ENCODE results near the gene MAGI2. TPM values are rescaled to one million over a fixed set of nuclear protein-coding genes. Genes with fewer than 3 reads are reported as not detected.

Gene MAGI2
- total RNA-seq, 1 donor from 2014 or later: 5.4 TPM

- no peaks in the 10 kb centered on the region for H3K9me3 ChIP-seq (ENCODE audit: insufficient read depth, low read depth, low read length)
- no peaks in the 10 kb centered on the region for H3K36me3 Mint-ChIP-seq (ENCODE audit: low read depth, unreplicated experiment)
- no peaks in the 10 kb centered on the region for H3K79me2 ChIP-seq (ENCODE audit: insufficient read depth, low read length)
These were observed 716.9 kb downstream of the MAGI2 start for GRCh38 chr7:78736548-78736947.

GRCh38 chr7:78734626-78735025, 718.8 kb downstream of the MAGI2 start:
- no peak overlapping the region for H3K4me3 Mint-ChIP-seq (ENCODE audit: unreplicated experiment)
- H3K4me1 Mint-ChIP-seq (ENCODE audit: low read depth, unreplicated experiment): peaks cover 5% of the 10 kb centered on the region

More at GRCh38 chr7:78736548-78736947, 716.9 kb downstream of the MAGI2 start:
- peaks cover 5% of the 10 kb centered on the region for H3K4me1 Mint-ChIP-seq (ENCODE audit: low read depth, unreplicated experiment)
- no peak overlapping the region for H3K4me2 ChIP-seq (ENCODE audit: low read length)
- no peaks in the 10 kb centered on the region for H3K27me3 Mint-ChIP-seq (ENCODE audit: low read depth, unreplicated experiment)
- no peaks in the 10 kb centered on the region for H3K27me3 ChIP-seq (ENCODE audit: insufficient read depth, low read length)
- no peak for TF ChIP-seq EZH2 (IDR thresholded peaks at IDR 0.05; ENCODE audit: insufficient read depth, low read length)
- no peak for TF ChIP-seq CTCF (IDR thresholded peaks at IDR 0.05; ENCODE audit: insufficient read depth, low read depth, low read length)
- no peaks in the 10 kb centered on the region for H3K36me3 ChIP-seq (ENCODE audit: insufficient read depth, low read length)
- H2AFZ ChIP-seq (ENCODE audit: low read depth, low read length): no peak overlapping the region
- H3K4me3 ChIP-seq (ENCODE audit: insufficient read depth, low read depth, low read length): no peak overlapping the region
- no peak overlapping the region for H3K27ac ChIP-seq (ENCODE audit: low read depth, low read length)
- DNase-seq (ENCODE audit: low read depth) (no peak), FAIRE-seq (no peak)
- no peak overlapping the region for H3K9ac ChIP-seq (ENCODE audit: low read length)
- no peaks in the 10 kb centered on the region for H3K9me3 Mint-ChIP-seq (ENCODE audit: unreplicated experiment)
- H3K27ac Mint-ChIP-seq (ENCODE audit: unreplicated experiment): no peak overlapping the region
- no peak overlapping the region for H3K4me3 Mint-ChIP-seq (ENCODE audit: unreplicated experiment)
- H4K20me1 ChIP-seq (ENCODE audit: insufficient read depth, low read length): no peaks in the 10 kb centered on the region
- no peaks in the 10 kb centered on the region for H3K4me1 ChIP-seq (ENCODE audit: insufficient read depth, low read length)

More at GRCh38 chr7:78734626-78735025, 718.8 kb downstream of the MAGI2 start:
- H3K9me3 Mint-ChIP-seq (ENCODE audit: unreplicated experiment): no peaks in the 10 kb centered on the region
- DNase-seq (ENCODE audit: low read depth) (no peak), FAIRE-seq (no peak)
- no peaks in the 10 kb centered on the region for H3K36me3 Mint-ChIP-seq (ENCODE audit: low read depth, unreplicated experiment)
- no peak overlapping the region for H3K9ac ChIP-seq (ENCODE audit: low read length)
- H3K27ac ChIP-seq (ENCODE audit: low read depth, low read length): no peak overlapping the region
- no peaks in the 10 kb centered on the region for H3K79me2 ChIP-seq (ENCODE audit: insufficient read depth, low read length)
- no peaks in the 10 kb centered on the region for H3K36me3 ChIP-seq (ENCODE audit: insufficient read depth, low read length)
- H3K27ac Mint-ChIP-seq (ENCODE audit: unreplicated experiment): no peak overlapping the region
- H3K4me1 ChIP-seq (ENCODE audit: insufficient read depth, low read length): no peaks in the 10 kb centered on the region
- H4K20me1 ChIP-seq (ENCODE audit: insufficient read depth, low read length): no peaks in the 10 kb centered on the region
- H3K27me3 Mint-ChIP-seq (ENCODE audit: low read depth, unreplicated experiment): no peaks in the 10 kb centered on the region
- H3K27me3 ChIP-seq (ENCODE audit: insufficient read depth, low read length): no peaks in the 10 kb centered on the region
- no peak for TF ChIP-seq EZH2 (IDR thresholded peaks at IDR 0.05; ENCODE audit: insufficient read depth, low read length)
- TF ChIP-seq CTCF (IDR thresholded peaks at IDR 0.05; ENCODE audit: insufficient read depth, low read depth, low read length): no peak
- H3K4me2 ChIP-seq (ENCODE audit: low read length): no peak overlapping the region
- H3K9me3 ChIP-seq (ENCODE audit: insufficient read depth, low read depth, low read length): no peaks in the 10 kb centered on the region
- no peak overlapping the region for H2AFZ ChIP-seq (ENCODE audit: low read depth, low read length)
- no peak overlapping the region for H3K4me3 ChIP-seq (ENCODE audit: insufficient read depth, low read depth, low read length)

Data from astrocyte (in vitro differentiated cells and primary cell).